ENCODE measurements around the gene C11orf98.

DNA sequence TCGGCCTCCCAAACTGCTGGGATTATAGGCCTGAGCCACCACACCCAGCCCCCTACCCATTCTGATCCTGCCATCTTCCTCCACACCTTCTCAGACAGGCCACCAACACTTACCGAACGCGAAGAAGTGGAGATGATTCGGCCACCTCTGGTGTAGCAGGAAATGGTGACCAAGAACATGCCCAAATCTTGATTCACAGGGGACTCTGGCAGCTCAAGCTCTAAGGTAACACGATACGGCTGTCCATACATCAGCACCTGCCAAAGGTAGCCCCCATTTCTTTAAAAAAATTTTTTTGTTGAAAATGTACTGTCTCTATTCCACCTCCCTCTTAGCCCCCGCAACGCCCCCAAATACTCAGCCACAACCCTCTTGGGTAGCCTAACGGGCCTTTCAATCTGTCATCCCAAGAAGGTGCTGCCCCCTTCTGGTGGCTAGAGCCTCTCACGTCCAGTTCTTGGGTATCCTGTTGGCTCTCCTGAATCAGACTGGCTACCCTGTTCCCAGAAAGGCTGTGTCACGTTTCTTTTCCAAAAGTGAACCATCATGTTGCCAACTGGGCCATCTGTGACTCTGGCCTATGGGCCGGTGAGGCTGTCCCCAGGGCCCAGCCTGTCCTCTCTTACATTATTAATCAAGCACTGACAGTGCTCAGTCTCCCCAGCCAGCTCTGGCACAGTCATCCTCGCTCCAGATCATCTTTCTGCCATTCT is 29.6 kb upstream of the C11orf98 start:
- peak; percentile 95 for TF ChIP-seq CTCF (conservative IDR thresholded peaks at IDR 0.05; ENCODE audit: low read length)
- TF ChIP-seq EZH2phosphoT487 (IDR thresholded peaks at IDR 0.05; ENCODE audit: borderline replicate concordance, low read depth, low read length), result no peak

Data from OCI-LY7 (cell line).